ENCODE results near the gene NUP93. TPM values are rescaled to one million over a fixed set of nuclear protein-coding genes. Genes with fewer than 3 reads are reported as not detected.
"Not testable (repeated sequence)": the region's sequence is repeated elsewhere in the genome, so short reads cannot be mapped to it uniquely, and the experiment has no call there.

The NUP93 gene
- total RNA-seq, 1 donor from 2014 or later, result 57.2 TPM

DNA sequence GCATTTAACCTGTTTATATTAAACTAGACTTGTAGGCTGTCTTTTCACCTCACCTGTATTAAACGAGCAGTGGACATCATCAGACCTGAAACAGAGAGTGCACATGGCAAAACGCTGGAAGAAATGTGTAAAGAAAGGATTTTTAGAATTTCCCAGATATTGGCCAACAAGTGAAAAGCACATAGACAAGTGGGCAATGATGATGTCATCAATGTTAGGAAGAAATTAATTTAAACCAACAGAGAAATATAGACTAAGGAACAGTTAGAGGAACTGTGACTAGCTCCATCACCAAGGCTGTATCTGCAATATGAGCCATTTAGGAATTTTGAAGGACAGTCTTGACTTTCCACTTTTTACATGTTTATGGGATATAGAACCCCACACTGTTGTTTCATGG, 67.9 kb downstream of the NUP93 start:
- Histone ChIP-seq H3K27me3 (no peaks in the 10 kb centered on the region), H3K36me3 (no peaks in the 10 kb centered on the region), H3K4me3 (no peak overlapping the region), H3K27ac (no peak overlapping the region), H3K4me1 (no peaks in the 10 kb centered on the region), H3K9me3 (no peaks in the 10 kb centered on the region)
- intact Hi-C loops (cut with DNase I), result no loop called here
- TF ChIP-seq, protein P1, sequence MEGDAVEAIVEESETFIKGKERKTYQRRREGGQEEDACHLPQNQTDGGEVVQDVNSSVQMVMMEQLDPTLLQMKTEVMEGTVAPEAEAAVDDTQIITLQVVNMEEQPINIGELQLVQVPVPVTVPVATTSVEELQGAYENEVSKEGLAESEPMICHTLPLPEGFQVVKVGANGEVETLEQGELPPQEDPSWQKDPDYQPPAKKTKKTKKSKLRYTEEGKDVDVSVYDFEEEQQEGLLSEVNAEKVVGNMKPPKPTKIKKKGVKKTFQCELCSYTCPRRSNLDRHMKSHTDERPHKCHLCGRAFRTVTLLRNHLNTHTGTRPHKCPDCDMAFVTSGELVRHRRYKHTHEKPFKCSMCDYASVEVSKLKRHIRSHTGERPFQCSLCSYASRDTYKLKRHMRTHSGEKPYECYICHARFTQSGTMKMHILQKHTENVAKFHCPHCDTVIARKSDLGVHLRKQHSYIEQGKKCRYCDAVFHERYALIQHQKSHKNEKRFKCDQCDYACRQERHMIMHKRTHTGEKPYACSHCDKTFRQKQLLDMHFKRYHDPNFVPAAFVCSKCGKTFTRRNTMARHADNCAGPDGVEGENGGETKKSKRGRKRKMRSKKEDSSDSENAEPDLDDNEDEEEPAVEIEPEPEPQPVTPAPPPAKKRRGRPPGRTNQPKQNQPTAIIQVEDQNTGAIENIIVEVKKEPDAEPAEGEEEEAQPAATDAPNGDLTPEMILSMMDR (IDR thresholded peaks at IDR 0.05), result no peak
- no peak for DNase-seq
- ATAC-seq, result no peak

- H3K27me3 ChIP-seq, result no peaks in the 10 kb centered on the region
- no peaks in the 10 kb centered on the region for H3K9me3 ChIP-seq
- intact Hi-C loops (cut with DNase I), result no loop called here
- H3K36me3 ChIP-seq, result no peaks in the 10 kb centered on the region
- TF ChIP-seq, protein P1 (IDR thresholded peaks at IDR 0.05), result no peak
- no peak overlapping the region for H3K4me3 ChIP-seq
- ATAC-seq (no peak), DNase-seq (no peak)
- H3K4me1 ChIP-seq, result no peaks in the 10 kb centered on the region
- no peak overlapping the region for H3K27ac ChIP-seq
These were observed 69.0 kb downstream of the NUP93 start for GRCh38 chr16:56798955-56799354.

- intact Hi-C loops (cut with DNase I), result no loop called here
- Histone ChIP-seq H3K9me3 (no peaks in the 10 kb centered on the region), H3K4me3 (no peak overlapping the region), H3K4me1 (no peaks in the 10 kb centered on the region), H3K27ac (no peak overlapping the region), H3K27me3 (no peaks in the 10 kb centered on the region), H3K36me3 (no peaks in the 10 kb centered on the region)
- TF ChIP-seq, protein P1 (IDR thresholded peaks at IDR 0.05), result no peak
- ATAC-seq, result no peak
- no peak for DNase-seq
These were observed 70.4 kb downstream of the NUP93 start for GRCh38 chr16:56800355-56800754.

- Histone ChIP-seq H3K27me3 (no peaks in the 10 kb centered on the region), H3K27ac (no peak overlapping the region), H3K9me3 (no peaks in the 10 kb centered on the region), H3K4me1 (peaks cover 2% of the 10 kb centered on the region), H3K36me3 (peaks cover 13% of the 10 kb centered on the region), H3K4me3 (no peak overlapping the region)
- ATAC-seq (no peak), DNase-seq (no peak)
- TF ChIP-seq, protein P1 (IDR thresholded peaks at IDR 0.05), result no peak
- intact Hi-C loops (cut with DNase I), result no loop called here
These were observed 71.8 kb downstream of the NUP93 start for GRCh38 chr16:56801762-56802161.

GRCh38 chr16:56807011-56807675, 77.2 kb downstream of the NUP93 start:
- Histone ChIP-seq H3K4me3 (no peak overlapping the region), H3K4me1 (peaks cover 6% of the 10 kb centered on the region), H3K27me3 (no peaks in the 10 kb centered on the region), H3K27ac (no peak overlapping the region), H3K36me3 (peaks cover 27% of the 10 kb centered on the region), H3K9me3 (no peaks in the 10 kb centered on the region)
- ATAC-seq, result no peak
- TF ChIP-seq, protein P1 (IDR thresholded peaks at IDR 0.05), result no peak
- intact Hi-C loops (cut with DNase I), result no loop called here
- DNase-seq, result no peak

- H3K27me3 ChIP-seq; DNase-seq; intact Hi-C loops (cut with DNase I); H3K4me3 ChIP-seq; H3K4me1 ChIP-seq; H3K9me3 ChIP-seq; ATAC-seq; H3K27ac ChIP-seq: not testable (repeated sequence)
- H3K36me3 ChIP-seq, result peaks cover 27% of the 10 kb centered on the region
These were observed 77.7 kb downstream of the NUP93 start for GRCh38 chr16:56807676-56808067.

Data from upper lobe of right lung (tissue), 1 donor.